ENCODE data around the gene DLG1.

DNA sequence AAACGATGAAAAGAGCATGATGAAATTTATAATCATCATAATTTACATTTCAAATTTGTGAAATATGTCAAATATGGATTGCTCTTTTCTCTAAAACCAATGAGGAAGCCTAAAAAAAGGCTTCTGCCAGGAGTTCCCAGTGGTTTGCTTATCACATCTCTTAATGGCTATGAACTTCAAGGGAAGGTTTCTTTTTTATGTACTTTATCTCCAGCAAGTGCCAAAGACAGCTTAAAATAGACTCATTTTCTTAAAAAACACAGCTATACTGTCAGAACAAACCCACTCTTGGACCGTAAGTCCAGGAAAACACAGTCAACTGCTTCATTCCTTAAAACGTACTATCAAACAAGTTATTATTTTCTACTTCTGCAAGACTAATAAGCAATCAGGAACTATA is 80.2 kb downstream of the DLG1 start:
- TF ChIP-seq CTCF (IDR thresholded peaks at IDR 0.05) (no peak), POLR2A (IDR thresholded peaks at IDR 0.05) (no peak)

All from adrenal gland (tissue), 5 donors.